Liver (tissue), 9 donors: ENCODE results near the gene SUN2. TPM values are rescaled to one million over a fixed set of nuclear protein-coding genes. Genes with fewer than 3 reads are reported as not detected.
A peak's percentile ranks its signal among the peaks of the same experiment; 100 is the strongest.

Experiments used
- DNase-seq: peaks from one replicate; pipeline ENCODE4 v3.0.0-alpha.2; 2017; ENCODE audit warnings: low spot score
- H3K27ac ChIP-seq, 2 donors: one replicate each; pipeline ENCODE4 v1.7.0; 2013; ENCODE audit warnings: inconsistent platforms in 2 of 2, low read length in 2 of 2, control low read depth in 1 of 2, low read depth in 1 of 2, mild to moderate bottlenecking in 1 of 2
- H3K27me3 ChIP-seq, 4 donors: one replicate each; pipeline versions ENCODE4 v1.6.1 to v1.7.0; 2013; ENCODE audit warnings: low read length in 3 of 4, inconsistent platforms in 1 of 4, mild to moderate bottlenecking in 1 of 4, moderate library complexity in 1 of 4; ENCODE audit not compliant: control insufficient read depth in 4 of 4, insufficient read depth in 4 of 4
- H3K36me3 ChIP-seq, 4 donors: one replicate each; pipeline versions ENCODE4 v1.6.1 to v1.7.0; 2013; ENCODE audit warnings: low read length in 3 of 4, mild to moderate bottlenecking in 3 of 4, low read depth in 1 of 4, moderate library complexity in 1 of 4; ENCODE audit not compliant: control insufficient read depth in 4 of 4, insufficient read depth in 3 of 4
- H3K4me1 ChIP-seq, 4 donors: one replicate each; pipeline versions ENCODE4 v1.6.1 to v1.7.0; 2013; ENCODE audit warnings: low read length in 3 of 4, mild to moderate bottlenecking in 3 of 4, moderate library complexity in 1 of 4; ENCODE audit not compliant: control insufficient read depth in 4 of 4, insufficient read depth in 4 of 4
- H3K4me3 ChIP-seq, 3 donors: one replicate each; pipeline versions ENCODE4 v1.6.1 to v1.7.0; 2013; ENCODE audit warnings: low read length in 3 of 3, control low read depth in 1 of 3, low read depth in 1 of 3, mild to moderate bottlenecking in 1 of 3
- H3K9ac ChIP-seq, 2 donors: one replicate each; pipeline ENCODE4 v1.7.0; 2013; ENCODE audit warnings: low read length in 2 of 2, mild to moderate bottlenecking in 2 of 2, moderate library complexity in 2 of 2, control low read depth in 1 of 2, low read depth in 1 of 2
- H3K9me3 ChIP-seq, 4 donors: one replicate each; pipeline versions ENCODE4 v1.6.1 to v1.7.0; 2013; ENCODE audit warnings: low read length in 3 of 4; ENCODE audit not compliant: control insufficient read depth in 4 of 4
- CTCF ChIP-seq: fragments of 150-350 bp; IDR thresholded peaks from 2 replicates; pipeline ENCODE4 v1.5.1; 2017; ENCODE audit warnings: improper control_type of control experiment, low read depth, low read length; ENCODE audit not compliant: missing input control
- EGR1 ChIP-seq, 2 donors: IDR thresholded peaks; 2 replicates each; pipeline ENCODE4 v1.6.1; 2016 to 2018; ENCODE audit warnings: antibody characterized with exemption in 2 of 2, low read depth in 2 of 2
- FOXA1 ChIP-seq: IDR thresholded peaks from 2 replicates; pipeline ENCODE4 v1.6.1; 2016; ENCODE audit warnings: antibody characterized with exemption
- FOXA2 ChIP-seq: IDR thresholded peaks from 2 replicates; pipeline ENCODE4 v1.6.1; 2016; ENCODE audit warnings: antibody characterized with exemption
- GABPA ChIP-seq, 2 donors: IDR thresholded peaks in 1 of 2; conservative IDR thresholded peaks in 1 of 2; 2 replicates each; pipeline ENCODE4 v1.6.1; 2016; ENCODE audit warnings: antibody characterized with exemption in 2 of 2, mild to moderate bottlenecking in 1 of 2, moderate library complexity in 1 of 2
- HNF4A ChIP-seq, 2 donors: conservative IDR thresholded peaks; 2 replicates each; pipeline ENCODE4 v1.6.1; 2016; ENCODE audit warnings: antibody characterized with exemption in 2 of 2, mild to moderate bottlenecking in 2 of 2
- JUND ChIP-seq, 2 donors: IDR thresholded peaks; 2 replicates each; pipeline ENCODE4 v1.6.1; 2016; ENCODE audit warnings: antibody characterized with exemption in 2 of 2
- RAD21 ChIP-seq, 2 donors: IDR thresholded peaks; 2 replicates each; pipeline ENCODE4 v1.6.1; 2016; ENCODE audit warnings: antibody characterized with exemption in 2 of 2, mild to moderate bottlenecking in 2 of 2
- RXRA ChIP-seq, 2 donors: IDR thresholded peaks; 2 replicates each; pipeline ENCODE4 v1.6.1; 2017 to 2018; ENCODE audit warnings: antibody characterized with exemption in 2 of 2, mild to moderate bottlenecking in 1 of 2
- SP1 ChIP-seq: IDR thresholded peaks from 2 replicates; pipeline ENCODE4 v1.6.1; 2018; ENCODE audit warnings: antibody characterized with exemption, mild to moderate bottlenecking
- TAF1 ChIP-seq: conservative IDR thresholded peaks from 2 replicates; pipeline ENCODE4 v1.6.1; 2016; ENCODE audit warnings: antibody characterized with exemption, mild to moderate bottlenecking
- WGBS: extraction: QIAGEN DNeasy Blood & Tissue Kit; methylation state at CpG from one replicate; pipeline ENCODE4 v1.1.7; 2013; 5-methylcytosine and 5-hydroxymethylcytosine counted together
- polyA plus RNA-seq, 2 donors: library from polyadenylated mRNA; stranded (reverse) in 1 of 2; unstranded in 1 of 2; fragments of 200-250 nt in 1 of 2; fragments of >200 nt in 1 of 2; fragmentation: Nextera tagmentation in 1 of 2; extraction: Ambion mirVana in 1 of 2; gene quantifications; one replicate each; pipeline versions ENCODE4 v1.2.1 to v1.2.3, GENCODE V29; 2013 to 2015
- total RNA-seq, 2 donors: library from RNA; depleted of rRNA; stranded (reverse); fragments of >200 nt; gene quantifications; one replicate each; pipeline ENCODE4 v1.2.3, GENCODE V29; 2014
- TF ChIP-seq, protein P1 (sequence below): IDR thresholded peaks from 2 replicates; pipeline ENCODE4 v1.6.1; 2016; ENCODE audit warnings: antibody characterized with exemption
- TF ChIP-seq, protein P2 (sequence below): IDR thresholded peaks from 2 replicates; pipeline ENCODE4 v1.6.1; 2016; ENCODE audit warnings: antibody characterized with exemption
- TF ChIP-seq, protein P3 (sequence below): IDR thresholded peaks from 2 replicates; pipeline ENCODE4 v1.6.1; 2016; ENCODE audit warnings: antibody characterized with exemption
- donor health status: healthy.
- donor health status: healthy.
- donor health status: healthy.
- donor health status: healthy.
- donor health status: healthy.

The SUN2 gene
- total and polyA plus RNA-seq, 4 donors, result 13.1 to 170 (median 81.5) TPM

GRCh38 chr22:38733724-38734381 lies 21.9 kb downstream of the SUN2 start (continued):
- TF ChIP-seq FOXA2, result no peak
- peak in 1 of 2 donors; percentile 29 for TF ChIP-seq JUND (IDR thresholded peaks at IDR 0.05)
- TF ChIP-seq, protein P1, sequence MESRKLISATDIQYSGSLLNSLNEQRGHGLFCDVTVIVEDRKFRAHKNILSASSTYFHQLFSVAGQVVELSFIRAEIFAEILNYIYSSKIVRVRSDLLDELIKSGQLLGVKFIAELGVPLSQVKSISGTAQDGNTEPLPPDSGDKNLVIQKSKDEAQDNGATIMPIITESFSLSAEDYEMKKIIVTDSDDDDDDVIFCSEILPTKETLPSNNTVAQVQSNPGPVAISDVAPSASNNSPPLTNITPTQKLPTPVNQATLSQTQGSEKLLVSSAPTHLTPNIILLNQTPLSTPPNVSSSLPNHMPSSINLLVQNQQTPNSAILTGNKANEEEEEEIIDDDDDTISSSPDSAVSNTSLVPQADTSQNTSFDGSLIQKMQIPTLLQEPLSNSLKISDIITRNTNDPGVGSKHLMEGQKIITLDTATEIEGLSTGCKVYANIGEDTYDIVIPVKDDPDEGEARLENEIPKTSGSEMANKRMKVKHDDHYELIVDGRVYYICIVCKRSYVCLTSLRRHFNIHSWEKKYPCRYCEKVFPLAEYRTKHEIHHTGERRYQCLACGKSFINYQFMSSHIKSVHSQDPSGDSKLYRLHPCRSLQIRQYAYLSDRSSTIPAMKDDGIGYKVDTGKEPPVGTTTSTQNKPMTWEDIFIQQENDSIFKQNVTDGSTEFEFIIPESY, result no peak
- no peak for TF ChIP-seq TAF1
- TF ChIP-seq, protein P2, sequence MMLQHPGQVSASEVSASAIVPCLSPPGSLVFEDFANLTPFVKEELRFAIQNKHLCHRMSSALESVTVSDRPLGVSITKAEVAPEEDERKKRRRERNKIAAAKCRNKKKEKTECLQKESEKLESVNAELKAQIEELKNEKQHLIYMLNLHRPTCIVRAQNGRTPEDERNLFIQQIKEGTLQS, result no peak
- no peak for TF ChIP-seq GABPA (IDR thresholded peaks at IDR 0.05 in 1 of 2, conservative IDR thresholded peaks at IDR 0.05 in 1 of 2)
- TF ChIP-seq, protein P3, sequence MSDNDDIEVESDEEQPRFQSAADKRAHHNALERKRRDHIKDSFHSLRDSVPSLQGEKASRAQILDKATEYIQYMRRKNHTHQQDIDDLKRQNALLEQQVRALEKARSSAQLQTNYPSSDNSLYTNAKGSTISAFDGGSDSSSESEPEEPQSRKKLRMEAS, result no peak
- TF ChIP-seq RXRA (IDR thresholded peaks at IDR 0.05), result peak; percentile 47 to 73

DNA sequence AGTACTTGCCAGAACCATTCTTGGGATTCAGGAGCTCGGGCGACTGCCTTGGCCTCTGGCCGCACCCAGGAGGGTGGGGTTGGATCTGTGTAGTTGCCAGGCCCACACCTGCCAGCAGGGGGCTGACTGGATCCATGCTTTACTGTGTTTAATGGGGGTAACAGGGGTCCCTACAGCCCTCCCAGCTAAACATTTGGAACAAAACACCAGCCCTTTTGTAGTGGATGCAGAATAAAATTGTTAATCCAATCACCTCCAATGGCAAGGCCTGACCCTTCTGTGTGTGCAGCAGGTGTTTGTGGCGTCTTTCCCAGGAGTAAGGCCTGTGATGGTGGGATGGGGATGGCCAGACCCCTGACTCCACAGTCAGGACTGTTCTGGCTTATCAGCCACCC lies 22.5 kb downstream of the SUN2 start:
- peak; percentile 76 for DNase-seq
- TF ChIP-seq, protein P3, result no peak
- TF ChIP-seq TAF1 (no peak), FOXA2 (no peak), RXRA (IDR thresholded peaks at IDR 0.05) (no peak), EGR1 (IDR thresholded peaks at IDR 0.05; ENCODE audit: low read depth in 2 of 2) (no peak), CTCF (peak; percentile 51), HNF4A (conservative IDR thresholded peaks at IDR 0.05) (no peak), SP1 (no peak), RAD21 (IDR thresholded peaks at IDR 0.05) (peak; percentile 51 to 63)
- TF ChIP-seq, protein P2, result no peak
- Histone ChIP-seq H3K9ac (no peak overlapping the region), H3K4me1 (peaks cover 29 to 69% (median 51%) of the 10 kb centered on the region in 4 donors), H3K36me3 (peaks cover 31 to 62% (median 36%) of the 10 kb centered on the region in 4 donors), H3K4me3 (no peak overlapping the region), H3K27me3 (no peaks in the 10 kb centered on the region), H3K9me3 (no peaks in the 10 kb centered on the region), H3K27ac (peak overlapping the region; percentile 81 to 83)
- 30% methylated on average over 4 of the region's 4 CpGs for WGBS

DNA sequence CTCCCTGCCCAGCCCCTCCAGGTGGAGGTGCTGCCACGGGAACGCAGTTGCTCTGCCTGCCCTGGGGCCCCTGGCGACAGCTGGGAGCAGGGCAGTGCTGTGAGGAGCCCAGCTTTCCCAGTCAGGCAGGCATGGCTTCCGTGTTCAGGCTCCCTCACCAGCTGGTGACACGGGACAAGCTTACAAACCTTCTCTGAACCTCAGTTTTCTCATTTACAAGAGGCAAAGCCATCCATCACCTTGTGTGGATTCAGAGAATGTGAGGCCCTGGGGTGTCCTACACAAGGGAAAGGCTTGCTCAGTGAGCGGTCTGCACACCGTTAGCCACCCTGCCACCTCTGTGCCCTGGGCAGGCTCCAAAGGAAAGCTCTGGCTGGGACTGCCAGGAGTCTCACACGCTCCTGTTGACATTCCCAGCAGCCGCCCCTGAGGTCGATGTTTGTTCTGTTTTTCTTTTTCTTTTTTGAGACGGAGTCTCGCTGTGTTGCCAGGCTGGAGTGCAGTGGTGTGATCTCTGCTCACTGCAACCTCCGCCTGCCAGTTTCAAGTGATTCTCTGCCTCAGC lies 23.5 kb downstream of the SUN2 start:
- Histone ChIP-seq H3K9me3 (no peaks in the 10 kb centered on the region), H3K4me3 (no peak overlapping the region), H3K36me3 (peaks cover 31 to 62% (median 38%) of the 10 kb centered on the region in 4 donors), H3K27me3 (no peaks in the 10 kb centered on the region), H3K4me1 (peaks cover 29 to 64% (median 51%) of the 10 kb centered on the region in 4 donors), H3K27ac (peak overlapping the region; percentile 81 to 83), H3K9ac (no peak overlapping the region)
- no peak for DNase-seq
- WGBS, result 36% methylated on average over 13 of the region's 13 CpGs
- peak; percentile 62 for TF ChIP-seq FOXA1
- TF ChIP-seq CTCF, result peak; percentile 24
- TF ChIP-seq, protein P1, result no peak
- peak in 1 of 2 donors; percentile 50 for TF ChIP-seq GABPA (IDR thresholded peaks at IDR 0.05 in 1 of 2, conservative IDR thresholded peaks at IDR 0.05 in 1 of 2)
- peak; percentile 60 for TF ChIP-seq SP1
- peak; percentile 90 for TF ChIP-seq FOXA2
- TF ChIP-seq, protein P2, result no peak
- no peak for TF ChIP-seq TAF1
- peak; percentile 47 to 74 for TF ChIP-seq RXRA (IDR thresholded peaks at IDR 0.05)
